Stomach (tissue), 9 donors: ENCODE results near the gene RASSF4. TPM values are rescaled to one million over a fixed set of nuclear protein-coding genes. Genes with fewer than 3 reads are reported as not detected.

Experiments
- DNase-seq, 2 donors: peaks; one replicate each; pipeline versions ENCODE4 v3.0.0 to v3.0.0-alpha.2; 2013 to 2019
- H3K27ac ChIP-seq, 5 donors: fragments of 200-600 bp in 4 of 5; sonication (generic) in 4 of 5; one replicate each; pipeline ENCODE4 v1.5.1; 2013 to 2019; ENCODE audit warnings: mild to moderate bottlenecking in 1 of 5, moderate library complexity in 1 of 5
- H3K27me3 ChIP-seq, 3 donors: fragments of 200-600 bp; sonication (generic); one replicate each; pipeline ENCODE4 v1.5.1; 2017 to 2019; ENCODE audit warnings: mixed run types in 1 of 3
- H3K36me3 ChIP-seq, 4 donors: fragments of 200-600 bp; sonication (generic); 1 replicate in 3 of 4; 2 replicates in 1 of 4; pipeline ENCODE4 v1.5.1; 2016 to 2019
- H3K4me1 ChIP-seq, 4 donors: fragments of 200-600 bp; sonication (generic); one replicate each; pipeline ENCODE4 v1.5.1; 2016 to 2019
- H3K4me3 ChIP-seq, 4 donors: fragments of 200-600 bp; sonication (generic) in 3 of 4; one replicate each; pipeline ENCODE4 v1.5.1; 2016 to 2019; ENCODE audit warnings: mild to moderate bottlenecking in 1 of 4
- H3K9me3 ChIP-seq, 4 donors: fragments of 200-600 bp; sonication (generic); one replicate each; pipeline ENCODE4 v1.5.1; 2016 to 2019
- CTCF ChIP-seq, 7 experiments: fragments of 450-650 bp in 4 of 7; fragments of 200-600 bp in 3 of 7; sonication (generic) in 3 of 7; IDR thresholded peaks; one replicate each; pipeline ENCODE4 v1.5.1; 2016 to 2019; ENCODE audit warnings: antibody characterized with exemption in 7 of 7, control low read depth in 2 of 7, mild to moderate bottlenecking in 1 of 7
- EP300 ChIP-seq: sonication (generic); formaldehyde crosslinking; IDR thresholded peaks from one replicate; pipeline ENCODE4 v1.6.1; 2017; ENCODE audit warnings: antibody characterized with exemption
- POLR2A ChIP-seq, 4 donors: fragments of 450-650 bp; IDR thresholded peaks; one replicate each; pipeline ENCODE4 v1.6.1; 2016; ENCODE audit warnings: antibody characterized with exemption in 4 of 4, control low read depth in 2 of 4, mild to moderate bottlenecking in 1 of 4, moderate library complexity in 1 of 4
- POLR2AphosphoS5 ChIP-seq, 3 donors: sonication (generic); formaldehyde crosslinking; IDR thresholded peaks; one replicate each; pipeline ENCODE4 v1.6.1; 2016; ENCODE audit warnings: antibody characterized with exemption in 3 of 3
- WGBS, 5 donors: extraction: QIAGEN DNeasy Blood & Tissue Kit in 3 of 5; methylation state at CpG; one replicate each; pipeline versions ENCODE4 v1.1.5 to v1.1.7; 2013 to 2018; 5-methylcytosine and 5-hydroxymethylcytosine counted together
- intact Hi-C: fragments of 100-400 bp; cut with DNase I; formaldehyde crosslinking; loops from one replicate; pipeline ENCODE4 v1.15.1; 2023; ENCODE audit warnings: low total_unique reads
- polyA plus RNA-seq, 3 donors: library from polyadenylated mRNA; stranded (reverse); fragments of 200-250 nt; gene quantifications; one replicate each; pipeline ENCODE4 v1.2.3, GENCODE V29; 2013
- total RNA-seq, 5 donors: library from RNA; depleted of rRNA; stranded (reverse); fragments of >200 nt; gene quantifications; one replicate each; pipeline versions ENCODE4 v1.1.0 to v1.2.3, GENCODE V29; 2014 to 2016
- donor health status: healthy with polysubstance abuse.
- donor health status: Bipolar disorder and iron deficiency.
- donor health status: healthy.

The RASSF4 gene
- total and polyA plus RNA-seq, 8 donors = 7.8 to 74.5 (median 14.6) TPM

GRCh38 chr10:44971935-44972757 is 12.5 kb downstream of the RASSF4 start:
- DNase-seq = no peak
- no peaks in the 10 kb centered on the region for H3K9me3 ChIP-seq
- no peak overlapping the region for H3K4me3 ChIP-seq
- H3K27me3 ChIP-seq = no peaks in the 10 kb centered on the region
- WGBS, 5 donors = 92 to 99% (median 97%) methylated on average over 7 to 12 of the region's 12 CpGs
- intact Hi-C loops = no loop called here
- H3K4me1 ChIP-seq = peaks cover 48 to 72% (median 60%) of the 10 kb centered on the region in 4 donors
- TF ChIP-seq CTCF (IDR thresholded peaks at IDR 0.05) (no peak), POLR2AphosphoS5 (IDR thresholded peaks at IDR 0.05) (peak in 1 of 3 donors; percentile 1)
- H3K36me3 ChIP-seq = peaks cover 9 to 43% (median 38%) of the 10 kb centered on the region in 4 donors
- H3K27ac ChIP-seq = peak overlapping the region in 3 of 5 donors; percentile 10 to 92 (median 89)

- H3K4me3 ChIP-seq = no peak overlapping the region
- no peak for DNase-seq
- intact Hi-C loops = no loop called here
- H3K27ac ChIP-seq = peak overlapping the region in 4 of 5 donors; percentile 86 to 92 (median 90)
- TF ChIP-seq POLR2A (IDR thresholded peaks at IDR 0.05) (no peak), EP300 (no peak), CTCF (IDR thresholded peaks at IDR 0.05) (no peak), POLR2AphosphoS5 (IDR thresholded peaks at IDR 0.05) (no peak)
- no peaks in the 10 kb centered on the region for H3K9me3 ChIP-seq
- peaks cover 9 to 49% (median 46%) of the 10 kb centered on the region in 4 donors for H3K36me3 ChIP-seq
- no peaks in the 10 kb centered on the region for H3K27me3 ChIP-seq
- peaks cover 49 to 72% (median 61%) of the 10 kb centered on the region in 4 donors for H3K4me1 ChIP-seq
- WGBS, 5 donors = 73 to 80% (median 77%) methylated on average over 4 to 6 of the region's 6 CpGs
Observed at GRCh38 chr10:44972874-44973306, 13.3 kb downstream of the RASSF4 start.

- WGBS, 5 donors = 49 to 56% (median 51%) methylated on average over 17 to 18 of the region's 18 CpGs
Observed at GRCh38 chr10:44973323-44974081, 13.9 kb downstream of the RASSF4 start.

More at GRCh38 chr10:44973323-44974081, 13.9 kb downstream of the RASSF4 start:
- Histone ChIP-seq H3K4me1 (peaks cover 49 to 72% (median 61%) of the 10 kb centered on the region in 4 donors), H3K27me3 (no peaks in the 10 kb centered on the region), H3K9me3 (no peaks in the 10 kb centered on the region), H3K27ac (peak overlapping the region in 4 of 5 donors; percentile 86 to 92 (median 90)), H3K36me3 (peaks cover 9 to 49% (median 47%) of the 10 kb centered on the region in 4 donors), H3K4me3 (peak overlapping the region in 1 of 4 donors; percentile 73)
- TF ChIP-seq POLR2AphosphoS5 (IDR thresholded peaks at IDR 0.05) (peak in 1 of 3 donors; percentile 8), CTCF (IDR thresholded peaks at IDR 0.05) (no peak)
- intact Hi-C loops = no loop called here
- DNase-seq = no peak
